ENCODE results near the gene MCOLN2.

MCOLN2 gene

DNA sequence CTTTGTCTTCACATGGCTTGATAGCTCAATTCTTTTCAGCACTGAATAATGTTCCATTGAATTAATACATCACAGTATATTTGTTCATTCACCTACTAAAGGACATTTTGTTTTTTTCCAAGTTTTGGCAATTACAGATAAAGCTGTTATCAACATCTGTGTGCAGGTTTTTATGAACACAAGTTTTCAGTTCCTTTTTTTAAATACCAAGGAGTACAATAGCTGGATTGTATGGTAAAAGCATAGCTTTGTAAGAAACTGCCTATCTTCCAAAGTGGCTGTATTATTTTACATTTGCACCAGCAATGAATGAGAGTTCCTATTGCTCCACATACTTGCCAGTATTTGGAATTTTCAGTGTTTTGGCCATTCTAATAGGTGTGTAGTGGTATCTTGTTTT is 4.8 kb upstream of the MCOLN2 start:
- TF ChIP-seq CREB5 (CRISPR knock-in tag; IDR thresholded peaks at IDR 0.05; ENCODE audit: low read depth) = no peak
- no peak for ATAC-seq

GRCh38 chr1:84998642-84999280 is 1.8 kb upstream of the MCOLN2 start:
- ATAC-seq = no peak
- TF ChIP-seq TOX (CRISPR knock-in tag; IDR thresholded peaks at IDR 0.05; ENCODE audit: borderline replicate concordance) (no peak), ZC3H10 (CRISPR knock-in tag; IDR thresholded peaks at IDR 0.05) (no peak), ESRRG (CRISPR knock-in tag; IDR thresholded peaks at IDR 0.05) (no peak), SNAI2 (CRISPR knock-in tag; IDR thresholded peaks at IDR 0.05) (no peak), RARB (CRISPR knock-in tag; IDR thresholded peaks at IDR 0.05) (no peak), ZNF8 (CRISPR knock-in tag; IDR thresholded peaks at IDR 0.05) (no peak), CSDC2 (CRISPR knock-in tag; IDR thresholded peaks at IDR 0.05) (no peak), TSHZ2 (CRISPR knock-in tag; IDR thresholded peaks at IDR 0.05) (no peak), CREB5 (CRISPR knock-in tag; IDR thresholded peaks at IDR 0.05; ENCODE audit: low read depth) (no peak), ARNTL (CRISPR knock-in tag; IDR thresholded peaks at IDR 0.05; ENCODE audit: borderline replicate concordance, low read depth) (no peak)
- TF ChIP-seq, protein P1, sequence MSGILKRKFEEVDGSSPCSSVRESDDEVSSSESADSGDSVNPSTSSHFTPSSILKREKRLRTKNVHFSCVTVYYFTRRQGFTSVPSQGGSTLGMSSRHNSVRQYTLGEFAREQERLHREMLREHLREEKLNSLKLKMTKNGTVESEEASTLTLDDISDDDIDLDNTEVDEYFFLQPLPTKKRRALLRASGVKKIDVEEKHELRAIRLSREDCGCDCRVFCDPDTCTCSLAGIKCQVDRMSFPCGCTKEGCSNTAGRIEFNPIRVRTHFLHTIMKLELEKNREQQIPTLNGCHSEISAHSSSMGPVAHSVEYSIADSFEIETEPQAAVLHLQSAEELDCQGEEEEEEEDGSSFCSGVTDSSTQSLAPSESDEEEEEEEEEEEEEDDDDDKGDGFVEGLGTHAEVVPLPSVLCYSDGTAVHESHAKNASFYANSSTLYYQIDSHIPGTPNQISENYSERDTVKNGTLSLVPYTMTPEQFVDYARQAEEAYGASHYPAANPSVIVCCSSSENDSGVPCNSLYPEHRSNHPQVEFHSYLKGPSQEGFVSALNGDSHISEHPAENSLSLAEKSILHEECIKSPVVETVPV (CRISPR knock-in tag; IDR thresholded peaks at IDR 0.05) = no peak
- TF ChIP-seq, protein P2, sequence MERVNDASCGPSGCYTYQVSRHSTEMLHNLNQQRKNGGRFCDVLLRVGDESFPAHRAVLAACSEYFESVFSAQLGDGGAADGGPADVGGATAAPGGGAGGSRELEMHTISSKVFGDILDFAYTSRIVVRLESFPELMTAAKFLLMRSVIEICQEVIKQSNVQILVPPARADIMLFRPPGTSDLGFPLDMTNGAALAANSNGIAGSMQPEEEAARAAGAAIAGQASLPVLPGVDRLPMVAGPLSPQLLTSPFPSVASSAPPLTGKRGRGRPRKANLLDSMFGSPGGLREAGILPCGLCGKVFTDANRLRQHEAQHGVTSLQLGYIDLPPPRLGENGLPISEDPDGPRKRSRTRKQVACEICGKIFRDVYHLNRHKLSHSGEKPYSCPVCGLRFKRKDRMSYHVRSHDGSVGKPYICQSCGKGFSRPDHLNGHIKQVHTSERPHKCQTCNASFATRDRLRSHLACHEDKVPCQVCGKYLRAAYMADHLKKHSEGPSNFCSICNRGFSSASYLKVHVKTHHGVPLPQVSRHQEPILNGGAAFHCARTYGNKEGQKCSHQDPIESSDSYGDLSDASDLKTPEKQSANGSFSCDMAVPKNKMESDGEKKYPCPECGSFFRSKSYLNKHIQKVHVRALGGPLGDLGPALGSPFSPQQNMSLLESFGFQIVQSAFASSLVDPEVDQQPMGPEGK (CRISPR knock-in tag; IDR thresholded peaks at IDR 0.05; ENCODE audit: borderline replicate concordance) = no peak

- ATAC-seq = peak; percentile 55
Observed at GRCh38 chr1:84997667-84998600, 1.0 kb upstream of the MCOLN2 start.

GRCh38 chr1:84995484-84996334 is 1.2 kb downstream of the MCOLN2 start:
- no peak for ATAC-seq
- TF ChIP-seq ZNF70 (CRISPR knock-in tag; IDR thresholded peaks at IDR 0.05) = no peak
- TF ChIP-seq, protein P2 (CRISPR knock-in tag; IDR thresholded peaks at IDR 0.05; ENCODE audit: borderline replicate concordance) = no peak
- TF ChIP-seq ISL1 (CRISPR knock-in tag; IDR thresholded peaks at IDR 0.05) = no peak
- TF ChIP-seq ARNTL (CRISPR knock-in tag; IDR thresholded peaks at IDR 0.05; ENCODE audit: borderline replicate concordance, low read depth) = no peak
- TF ChIP-seq ZC3H10 (CRISPR knock-in tag; IDR thresholded peaks at IDR 0.05) = no peak
- TF ChIP-seq TOX (CRISPR knock-in tag; IDR thresholded peaks at IDR 0.05; ENCODE audit: borderline replicate concordance) = no peak
- no peak for TF ChIP-seq SNAI2 (CRISPR knock-in tag; IDR thresholded peaks at IDR 0.05)
- TF ChIP-seq TSHZ2 (CRISPR knock-in tag; IDR thresholded peaks at IDR 0.05) = no peak

More at GRCh38 chr1:84997667-84998600, 1.0 kb upstream of the MCOLN2 start:
- TF ChIP-seq BACH2 (CRISPR knock-in tag; IDR thresholded peaks at IDR 0.05; ENCODE audit: borderline replicate concordance) (no peak), SNAI2 (CRISPR knock-in tag; IDR thresholded peaks at IDR 0.05) (no peak), ARNTL (CRISPR knock-in tag; IDR thresholded peaks at IDR 0.05; ENCODE audit: borderline replicate concordance, low read depth) (no peak), ISL1 (CRISPR knock-in tag; IDR thresholded peaks at IDR 0.05) (no peak), GLIS3 (CRISPR knock-in tag; IDR thresholded peaks at IDR 0.05) (no peak), ZFP30 (CRISPR knock-in tag; IDR thresholded peaks at IDR 0.05) (no peak)

Data from SK-N-SH treated with all-trans-retinoic acid at 6 μM for 48 hours (cell line).